ENCODE results near the gene RIPK4. TPM values are rescaled to one million over a fixed set of nuclear protein-coding genes. Genes with fewer than 3 reads are reported as not detected.
A peak's percentile ranks its signal among the peaks of the same experiment; 100 is the strongest.
"Not testable (repeated sequence)": the region's sequence is repeated elsewhere in the genome, so short reads cannot be mapped to it uniquely, and the experiment has no call there.

RIPK4 gene
- total RNA-seq, 4 donors from 2014 or later = 38.6 to 59.5 (median 50.0) TPM

DNA sequence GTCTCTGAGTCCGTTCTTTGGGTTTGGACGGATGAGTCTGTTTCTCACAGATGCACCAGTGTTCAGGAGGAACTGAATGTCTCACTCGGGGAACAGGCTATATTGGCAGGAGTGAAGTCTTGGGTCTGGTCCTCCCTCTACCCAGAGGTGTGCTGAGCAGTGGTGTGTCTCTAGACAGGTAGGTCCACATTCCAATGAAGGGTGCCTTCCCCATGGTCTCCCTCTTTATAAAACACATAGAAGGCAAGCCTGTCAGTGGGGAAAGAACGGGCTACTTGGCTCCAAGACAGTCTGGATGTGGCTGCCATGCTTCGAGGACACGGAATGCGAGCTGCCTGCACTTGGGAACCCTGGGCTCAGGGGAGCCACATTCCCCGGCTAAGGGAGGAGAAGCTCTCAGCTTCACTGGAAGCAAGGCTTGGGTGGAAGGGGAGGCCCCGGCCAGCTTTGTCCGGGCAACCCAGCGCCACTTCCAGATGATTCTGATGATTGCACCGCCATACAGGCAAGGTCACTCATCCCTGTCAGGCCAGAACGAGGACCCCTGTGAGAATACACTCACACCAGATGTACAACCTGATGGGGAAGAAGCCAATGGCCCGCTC is 29.7 kb upstream of the RIPK4 start:
- H3K9me3 ChIP-seq = no peaks in the 10 kb centered on the region
- H3K27me3 ChIP-seq = no peaks in the 10 kb centered on the region
- no peaks in the 10 kb centered on the region for H3K4me1 ChIP-seq
- TF ChIP-seq, protein P1, sequence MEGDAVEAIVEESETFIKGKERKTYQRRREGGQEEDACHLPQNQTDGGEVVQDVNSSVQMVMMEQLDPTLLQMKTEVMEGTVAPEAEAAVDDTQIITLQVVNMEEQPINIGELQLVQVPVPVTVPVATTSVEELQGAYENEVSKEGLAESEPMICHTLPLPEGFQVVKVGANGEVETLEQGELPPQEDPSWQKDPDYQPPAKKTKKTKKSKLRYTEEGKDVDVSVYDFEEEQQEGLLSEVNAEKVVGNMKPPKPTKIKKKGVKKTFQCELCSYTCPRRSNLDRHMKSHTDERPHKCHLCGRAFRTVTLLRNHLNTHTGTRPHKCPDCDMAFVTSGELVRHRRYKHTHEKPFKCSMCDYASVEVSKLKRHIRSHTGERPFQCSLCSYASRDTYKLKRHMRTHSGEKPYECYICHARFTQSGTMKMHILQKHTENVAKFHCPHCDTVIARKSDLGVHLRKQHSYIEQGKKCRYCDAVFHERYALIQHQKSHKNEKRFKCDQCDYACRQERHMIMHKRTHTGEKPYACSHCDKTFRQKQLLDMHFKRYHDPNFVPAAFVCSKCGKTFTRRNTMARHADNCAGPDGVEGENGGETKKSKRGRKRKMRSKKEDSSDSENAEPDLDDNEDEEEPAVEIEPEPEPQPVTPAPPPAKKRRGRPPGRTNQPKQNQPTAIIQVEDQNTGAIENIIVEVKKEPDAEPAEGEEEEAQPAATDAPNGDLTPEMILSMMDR (IDR thresholded peaks at IDR 0.05) = no peak
- TF ChIP-seq EP300 (IDR thresholded peaks at IDR 0.05) (no peak), POLR2AphosphoS5 (IDR thresholded peaks at IDR 0.05) (no peak), POLR2A (IDR thresholded peaks at IDR 0.05) (no peak)
- no peak overlapping the region for H3K27ac ChIP-seq
- no peak overlapping the region for H3K4me3 ChIP-seq
- peak in 1 of 2 donors; percentile 44 for DNase-seq (ENCODE audit: low spot score in 2 of 2)
- H3K36me3 ChIP-seq = peaks cover 32% of the 10 kb centered on the region
- 82% methylated on average over 10 of the region's 14 CpGs for WGBS

DNA sequence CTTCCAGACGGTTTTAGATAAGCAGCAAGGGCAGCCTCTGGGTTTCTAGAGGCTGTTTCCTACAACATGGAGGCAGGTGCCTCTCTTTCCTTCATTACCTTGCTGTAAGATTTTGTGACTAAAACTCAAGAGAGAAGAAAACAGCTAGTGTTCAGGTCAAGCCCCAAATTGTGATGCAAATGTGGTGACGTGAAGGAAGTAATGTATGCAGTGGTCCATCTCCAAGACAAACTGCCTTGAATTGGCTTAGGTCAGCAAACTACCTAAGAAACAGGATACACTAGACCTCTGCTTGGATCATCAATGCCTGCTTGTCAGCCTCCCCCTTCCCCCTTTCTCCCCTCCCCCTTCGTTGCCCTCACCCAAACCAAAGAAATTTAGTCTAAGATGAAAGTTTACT is 28.9 kb upstream of the RIPK4 start:
- 61% methylated on average over 3 of the region's 3 CpGs for WGBS
- Histone ChIP-seq H3K4me3 (no peak overlapping the region), H3K9me3 (no peaks in the 10 kb centered on the region), H3K27me3 (peaks cover 2% of the 10 kb centered on the region), H3K36me3 (peaks cover 23% of the 10 kb centered on the region), H3K27ac (no peak overlapping the region), H3K4me1 (no peaks in the 10 kb centered on the region)
- no peak for TF ChIP-seq EP300 (IDR thresholded peaks at IDR 0.05)
- TF ChIP-seq, protein P1 (IDR thresholded peaks at IDR 0.05) = no peak
- no peak for TF ChIP-seq POLR2AphosphoS5 (IDR thresholded peaks at IDR 0.05)
- no peak for TF ChIP-seq POLR2A (IDR thresholded peaks at IDR 0.05)
- no peak for DNase-seq (ENCODE audit: low spot score in 2 of 2)

DNA sequence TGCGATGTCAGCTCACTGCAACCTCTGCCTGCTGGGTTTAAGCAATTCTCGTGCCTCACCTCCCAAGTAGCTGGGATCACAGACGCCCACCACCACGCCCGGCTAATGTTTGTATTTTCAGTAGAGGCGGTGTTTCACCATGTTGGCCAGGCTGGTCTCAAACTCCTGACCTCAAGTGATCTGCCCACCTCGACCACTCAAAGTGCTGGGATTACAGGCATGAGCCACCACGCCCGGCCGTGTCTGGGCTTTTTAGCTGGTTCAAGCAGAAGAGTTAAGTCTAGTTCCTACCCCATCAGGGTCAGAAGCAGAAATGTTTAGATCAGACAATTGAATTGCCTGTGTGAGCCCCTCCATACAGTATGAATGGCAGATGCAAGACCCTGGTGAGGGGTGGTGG is 27.7 kb upstream of the RIPK4 start:
- Histone ChIP-seq H3K4me3 (no peak overlapping the region), H3K27me3 (peaks cover 3% of the 10 kb centered on the region), H3K36me3 (peaks cover 13% of the 10 kb centered on the region), H3K4me1 (no peaks in the 10 kb centered on the region), H3K27ac (no peak overlapping the region), H3K9me3 (no peaks in the 10 kb centered on the region)
- DNase-seq (ENCODE audit: low spot score in 2 of 2) = peak in 1 of 2 donors; percentile 45
- WGBS = 92% methylated on average over 10 of the region's 10 CpGs
- TF ChIP-seq EP300 (IDR thresholded peaks at IDR 0.05) (no peak), POLR2A (IDR thresholded peaks at IDR 0.05) (no peak), POLR2AphosphoS5 (IDR thresholded peaks at IDR 0.05) (no peak)
- TF ChIP-seq, protein P1 (IDR thresholded peaks at IDR 0.05) = no peak

DNA sequence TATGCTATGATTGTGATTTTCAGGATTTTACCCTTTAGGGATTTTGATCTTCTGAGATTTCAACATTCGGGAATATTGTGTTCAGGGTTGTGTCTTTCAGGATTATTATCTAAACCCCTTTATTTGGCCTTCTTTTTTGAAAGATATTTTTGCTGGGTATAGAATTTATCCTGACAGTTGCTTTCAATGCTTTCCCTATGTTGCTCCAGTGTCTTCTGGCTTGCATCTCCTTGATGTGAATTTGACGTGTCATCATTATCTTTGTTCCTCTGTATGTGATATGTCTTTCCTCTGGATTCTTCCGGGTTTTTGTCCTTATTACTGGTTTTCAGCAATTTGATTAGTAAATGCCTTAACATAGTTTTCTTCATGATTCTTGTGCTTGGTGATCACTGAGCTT is 25.9 kb upstream of the RIPK4 start:
- 92% methylated on average over 3 of the region's 3 CpGs for WGBS

DNA sequence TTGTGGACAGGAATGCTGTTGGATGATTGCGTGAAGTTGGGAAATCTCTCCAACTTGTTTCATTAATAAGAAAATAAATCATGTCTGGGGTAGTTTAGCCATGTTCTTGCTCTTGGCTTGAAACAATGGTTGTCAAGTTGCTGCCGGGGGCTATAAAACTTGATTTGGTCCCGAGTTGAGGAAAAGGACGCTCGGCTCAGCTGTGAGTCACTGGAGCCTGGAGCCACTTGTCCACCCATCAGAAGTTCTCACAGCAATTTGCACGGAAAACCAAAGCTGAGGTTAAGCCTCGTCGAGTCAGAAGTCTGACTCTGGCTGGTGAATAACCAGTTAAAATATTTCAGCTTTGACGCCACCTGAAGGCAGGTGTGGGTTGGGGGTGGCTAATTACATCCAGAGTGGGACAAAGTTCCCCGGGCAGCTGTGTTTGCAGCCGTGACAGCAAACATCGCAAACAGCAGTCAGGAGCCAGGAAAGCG is 19.7 kb upstream of the RIPK4 start:
- H3K36me3 ChIP-seq = no peaks in the 10 kb centered on the region
- peak in 1 of 2 donors; percentile 39 for DNase-seq (ENCODE audit: low spot score in 2 of 2)
- WGBS = 29% methylated on average over 13 of the region's 13 CpGs

More for the DNA sequence above, 25.9 kb upstream of the RIPK4 start:
- H3K4me1 ChIP-seq = no peaks in the 10 kb centered on the region
- no peak overlapping the region for H3K27ac ChIP-seq
- peaks cover 3% of the 10 kb centered on the region for H3K27me3 ChIP-seq
- DNase-seq (ENCODE audit: low spot score in 2 of 2) = no peak
- H3K36me3 ChIP-seq = peaks cover under 1% of the 10 kb centered on the region
- H3K9me3 ChIP-seq = no peaks in the 10 kb centered on the region
- TF ChIP-seq POLR2A (IDR thresholded peaks at IDR 0.05) (no peak), EP300 (IDR thresholded peaks at IDR 0.05) (no peak), POLR2AphosphoS5 (IDR thresholded peaks at IDR 0.05) (no peak)
- TF ChIP-seq, protein P1 (IDR thresholded peaks at IDR 0.05) = no peak
- no peak overlapping the region for H3K4me3 ChIP-seq

DNA sequence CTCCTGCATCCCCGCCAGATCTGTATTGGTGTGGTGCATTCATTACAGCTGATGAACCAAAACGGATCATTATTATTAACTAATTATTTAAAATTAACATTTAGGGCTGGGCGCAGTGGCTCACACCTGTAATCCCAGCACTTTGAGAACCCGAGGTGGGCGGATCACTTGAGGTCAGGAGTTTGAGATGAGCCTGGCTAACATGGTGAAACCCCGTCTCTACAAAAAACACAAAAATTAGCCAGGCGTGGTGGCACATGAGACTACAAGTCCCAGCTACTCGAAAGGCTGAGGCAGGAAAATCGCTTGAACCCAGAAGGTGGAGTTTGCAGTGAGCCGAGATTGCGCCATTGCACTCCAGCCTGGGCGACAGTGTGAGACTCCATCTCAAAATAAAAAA is 18.4 kb upstream of the RIPK4 start:
- H3K9me3 ChIP-seq, H3K4me1 ChIP-seq, H3K27ac ChIP-seq, H3K36me3 ChIP-seq, H3K4me3 ChIP-seq: not testable (repeated sequence)
- peak in 1 of 2 donors; percentile 11 for DNase-seq (ENCODE audit: low spot score in 2 of 2)
- WGBS = 80% methylated on average over 12 of the region's 12 CpGs
- peaks cover 36% of the 10 kb centered on the region for H3K27me3 ChIP-seq

More for the DNA sequence above, 19.7 kb upstream of the RIPK4 start:
- Histone ChIP-seq H3K9me3 (no peaks in the 10 kb centered on the region), H3K27ac (no peak overlapping the region), H3K4me3 (no peak overlapping the region), H3K4me1 (peaks cover 4% of the 10 kb centered on the region), H3K27me3 (peaks cover 27% of the 10 kb centered on the region)
- TF ChIP-seq POLR2AphosphoS5 (IDR thresholded peaks at IDR 0.05) = no peak
- TF ChIP-seq EP300 (IDR thresholded peaks at IDR 0.05) = no peak
- TF ChIP-seq, protein P1 (IDR thresholded peaks at IDR 0.05) = no peak
- TF ChIP-seq POLR2A (IDR thresholded peaks at IDR 0.05) = no peak

Data from suprapubic skin (tissue), 4 donors.